Measurements from ENCODE around the gene ZNF354C.

Gene ZNF354C

GRCh38 chr5:179060116-179061008, at the start of gene ZNF354C:
TSS of gene ZNF354C (plus strand) at chr5:179060373. CDS start at chr5:179062069, 1,696 bp downstream.
- TF ChIP-seq CTCF (conservative IDR thresholded peaks at IDR 0.05; ENCODE audit: low read length) = no peak
- DNase-seq (ENCODE audit: low read depth) = peak; percentile 84
- peak within 1 kb of the TSS; percentile 82 for H3K4me3 ChIP-seq (ENCODE audit: low read length)

GRCh38 chr5:179023528-179024189, 36.5 kb upstream of the ZNF354C start, which contains the start of gene ZNF879:
TSS of gene ZNF879 (plus strand) at chr5:179023804. CDS start at chr5:179025005, 1,201 bp downstream.
- peak within 1 kb of the TSS; percentile 64 for H3K4me3 ChIP-seq (ENCODE audit: low read length)
- DNase-seq (ENCODE audit: low read depth) = peak; percentile 94
- TF ChIP-seq CTCF (conservative IDR thresholded peaks at IDR 0.05; ENCODE audit: low read length) = no peak

- DNase-seq (ENCODE audit: low read depth) = no peak
- H3K4me3 ChIP-seq (ENCODE audit: low read length) = no peak overlapping the region
- no peak for TF ChIP-seq CTCF (conservative IDR thresholded peaks at IDR 0.05; ENCODE audit: low read length)
These were observed 27.1 kb upstream of the ZNF354C start for GRCh38 chr5:179033004-179033580.

- TF ChIP-seq CTCF (conservative IDR thresholded peaks at IDR 0.05; ENCODE audit: low read length) = no peak
- DNase-seq (ENCODE audit: low read depth) = no peak
- no peak overlapping the region for H3K4me3 ChIP-seq (ENCODE audit: low read length)
These were observed 15.4 kb upstream of the ZNF354C start for GRCh38 chr5:179044765-179045164.

- no peak for DNase-seq (ENCODE audit: low read depth)
- no peak for TF ChIP-seq CTCF (conservative IDR thresholded peaks at IDR 0.05; ENCODE audit: low read length)
- H3K4me3 ChIP-seq (ENCODE audit: low read length) = no peak overlapping the region
These were observed 8.4 kb upstream of the ZNF354C start for GRCh38 chr5:179051784-179052183.

- TF ChIP-seq CTCF (conservative IDR thresholded peaks at IDR 0.05; ENCODE audit: low read length) = no peak
- H3K4me3 ChIP-seq (ENCODE audit: low read length) = no peak overlapping the region
- no peak for DNase-seq (ENCODE audit: low read depth)
These were observed 6.0 kb upstream of the ZNF354C start for GRCh38 chr5:179054036-179054785.
